GM10266 (cell line): ENCODE measurements around the gene PLIN3.
"Not testable (repeated sequence)": the region's sequence is repeated elsewhere in the genome, so short reads cannot be mapped to it uniquely, and the experiment has no call there.

Experiments used
- DNase-seq: peaks from one replicate; pipeline ENCODE4 v3.0.0; 2012; ENCODE audit errors: extremely low spot score
- TF ChIP-seq, protein P1 (sequence below): IDR thresholded peaks from 2 replicates; pipeline ENCODE4 v1.5.1; 2012; ENCODE audit warnings: mild to moderate bottlenecking, low read depth; ENCODE audit not compliant: control insufficient read depth, insufficient read depth; ENCODE audit errors: missing control alignments

PLIN3 gene

GRCh38 chr19:4871711-4872110, 4.2 kb upstream of the PLIN3 start:
- DNase-seq: no peak
- TF ChIP-seq, protein P1, sequence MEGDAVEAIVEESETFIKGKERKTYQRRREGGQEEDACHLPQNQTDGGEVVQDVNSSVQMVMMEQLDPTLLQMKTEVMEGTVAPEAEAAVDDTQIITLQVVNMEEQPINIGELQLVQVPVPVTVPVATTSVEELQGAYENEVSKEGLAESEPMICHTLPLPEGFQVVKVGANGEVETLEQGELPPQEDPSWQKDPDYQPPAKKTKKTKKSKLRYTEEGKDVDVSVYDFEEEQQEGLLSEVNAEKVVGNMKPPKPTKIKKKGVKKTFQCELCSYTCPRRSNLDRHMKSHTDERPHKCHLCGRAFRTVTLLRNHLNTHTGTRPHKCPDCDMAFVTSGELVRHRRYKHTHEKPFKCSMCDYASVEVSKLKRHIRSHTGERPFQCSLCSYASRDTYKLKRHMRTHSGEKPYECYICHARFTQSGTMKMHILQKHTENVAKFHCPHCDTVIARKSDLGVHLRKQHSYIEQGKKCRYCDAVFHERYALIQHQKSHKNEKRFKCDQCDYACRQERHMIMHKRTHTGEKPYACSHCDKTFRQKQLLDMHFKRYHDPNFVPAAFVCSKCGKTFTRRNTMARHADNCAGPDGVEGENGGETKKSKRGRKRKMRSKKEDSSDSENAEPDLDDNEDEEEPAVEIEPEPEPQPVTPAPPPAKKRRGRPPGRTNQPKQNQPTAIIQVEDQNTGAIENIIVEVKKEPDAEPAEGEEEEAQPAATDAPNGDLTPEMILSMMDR: no peak

DNA sequence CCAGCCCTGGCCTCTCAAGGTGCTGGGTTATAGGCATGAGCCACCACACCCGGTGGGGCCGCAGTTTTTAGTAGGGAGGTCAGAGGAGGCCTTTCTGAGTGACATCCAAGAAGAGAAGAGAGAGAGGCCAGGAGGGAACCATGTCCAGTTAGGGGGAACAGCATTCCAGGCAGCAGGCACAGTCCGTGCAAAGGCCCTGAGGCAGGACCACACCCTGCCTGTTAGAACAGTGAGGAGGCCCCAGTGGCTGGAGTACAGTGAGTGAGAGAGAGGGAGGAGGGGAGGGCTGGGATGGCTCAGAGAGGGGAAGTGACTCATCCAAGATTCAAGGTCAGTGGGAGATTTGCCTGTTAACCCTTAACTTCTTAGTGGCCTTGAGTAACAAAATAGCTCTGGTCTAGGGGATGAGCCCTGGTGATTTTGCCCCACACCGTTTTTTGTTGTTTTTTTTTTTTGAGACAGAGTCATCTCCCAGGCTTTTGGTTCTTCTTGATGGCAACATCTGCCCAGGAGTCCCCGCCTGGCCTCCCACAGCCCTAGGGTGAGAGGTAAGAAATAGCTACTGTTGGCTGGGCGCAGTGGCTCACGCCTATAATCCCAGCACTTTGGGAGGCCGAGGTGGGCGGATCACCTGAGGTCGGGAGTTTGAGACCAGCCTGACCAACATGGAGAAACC, 2.7 kb upstream of the PLIN3 start:
- DNase-seq: no peak
- TF ChIP-seq, protein P1: no peak

GRCh38 chr19:4868286-4868834, 893 bp upstream of the PLIN3 start:
- TF ChIP-seq, protein P1: no peak
- DNase-seq: no peak

DNA sequence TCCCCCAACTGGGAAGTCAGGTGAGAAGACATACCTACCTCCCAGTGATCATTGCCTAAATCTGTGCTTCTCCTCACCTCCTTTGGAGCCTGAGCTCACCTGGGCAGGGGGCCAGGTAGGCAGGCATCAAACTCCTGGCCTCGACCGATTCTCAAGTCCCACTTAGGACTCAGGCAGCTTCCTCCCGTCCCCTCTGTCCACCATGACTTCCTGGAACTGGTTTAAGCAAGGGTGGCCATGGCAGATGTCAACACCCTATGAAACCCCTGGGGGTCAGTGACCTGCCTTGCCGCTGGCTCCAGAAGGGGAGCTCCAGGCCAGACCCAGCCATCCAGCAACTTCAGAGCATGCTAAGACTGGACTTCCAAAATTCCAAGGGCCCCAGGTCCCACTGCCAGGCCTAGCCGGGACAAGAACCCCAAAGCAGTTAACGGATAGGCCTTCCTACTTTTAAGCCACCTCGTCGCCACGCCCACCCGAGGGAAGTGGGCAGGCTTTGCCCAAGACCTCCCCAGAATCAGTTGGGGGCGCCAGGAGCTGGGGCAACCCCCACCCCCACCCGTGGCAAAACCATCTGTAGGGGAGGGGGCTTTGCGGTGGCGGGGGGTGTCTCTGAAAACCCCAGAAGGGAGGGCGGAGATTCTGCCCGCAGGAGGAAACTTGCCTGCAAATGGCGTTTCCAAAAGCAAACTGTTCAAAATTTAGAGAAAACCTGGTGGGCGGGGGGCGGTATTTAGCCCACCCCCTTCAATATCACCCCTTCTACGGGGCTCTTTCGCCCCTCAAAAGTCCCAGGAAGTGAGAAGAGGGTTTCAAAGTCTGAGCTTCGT, 657 bp downstream of the PLIN3 start:
- peak; percentile 50 for DNase-seq
- TF ChIP-seq, protein P1: no peak

DNA sequence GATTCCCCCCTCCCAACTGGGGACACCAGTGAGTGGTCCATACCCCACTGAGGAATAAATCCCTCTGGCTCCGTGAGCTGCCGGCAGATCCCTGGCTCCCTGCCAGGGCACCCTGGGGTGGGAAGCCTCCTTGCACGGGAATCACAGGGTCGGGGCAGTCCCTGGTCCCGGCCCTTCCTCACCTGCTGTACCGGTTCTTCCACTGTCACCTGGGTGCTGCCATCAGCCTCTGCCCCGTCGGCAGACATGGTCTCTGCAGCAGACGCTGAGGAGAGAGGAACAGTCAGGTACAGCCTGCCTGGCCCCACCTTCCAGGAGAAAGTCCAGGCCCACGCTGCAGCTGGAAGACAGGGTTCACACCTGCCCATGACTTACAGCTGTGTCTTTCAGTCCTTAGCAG, 6.3 kb downstream of the PLIN3 start:
- no peak for DNase-seq
- TF ChIP-seq, protein P1: no peak

DNA sequence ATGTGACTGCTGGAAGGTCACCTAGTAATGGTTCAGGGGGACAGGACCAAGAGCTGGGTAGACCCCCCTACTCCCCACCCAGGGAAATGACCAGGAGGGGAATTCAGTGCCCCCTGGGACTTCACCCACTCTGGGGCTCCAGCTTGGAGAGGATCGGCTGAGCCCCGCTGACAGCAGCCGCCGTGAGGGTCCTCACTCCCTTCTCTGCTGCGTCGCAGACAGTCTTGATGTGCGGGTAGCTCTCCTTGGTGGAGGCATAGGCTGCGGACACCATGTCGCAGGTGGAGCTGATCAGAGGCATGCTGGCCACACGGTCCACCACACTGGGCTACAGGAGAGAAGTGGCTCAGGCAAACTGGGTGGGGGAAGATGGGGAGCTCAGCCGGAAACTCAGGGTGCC, 7.8 kb downstream of the PLIN3 start:
- DNase-seq: no peak
- TF ChIP-seq, protein P1: no peak

DNA sequence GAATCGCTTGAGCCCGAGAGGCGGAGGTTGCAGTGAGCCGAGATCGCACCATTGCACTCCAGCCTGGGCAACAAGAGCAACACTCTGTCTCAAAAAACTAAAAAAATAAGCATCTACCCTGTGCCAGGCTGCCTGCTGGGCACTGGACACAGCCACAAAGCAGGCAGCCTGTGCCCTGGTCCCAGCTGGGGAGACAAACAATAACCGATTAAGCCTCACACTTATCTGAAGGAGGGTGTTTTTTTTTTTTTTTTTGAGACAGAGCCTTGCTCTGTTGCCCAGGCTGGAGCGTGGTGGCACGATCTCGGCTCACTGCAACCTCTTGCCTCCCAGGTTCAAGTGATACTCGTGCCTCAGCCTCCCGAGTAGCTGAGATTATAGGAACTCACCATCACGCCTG, 11.0 kb downstream of the PLIN3 start:
- not testable (repeated sequence) for DNase-seq

DNA sequence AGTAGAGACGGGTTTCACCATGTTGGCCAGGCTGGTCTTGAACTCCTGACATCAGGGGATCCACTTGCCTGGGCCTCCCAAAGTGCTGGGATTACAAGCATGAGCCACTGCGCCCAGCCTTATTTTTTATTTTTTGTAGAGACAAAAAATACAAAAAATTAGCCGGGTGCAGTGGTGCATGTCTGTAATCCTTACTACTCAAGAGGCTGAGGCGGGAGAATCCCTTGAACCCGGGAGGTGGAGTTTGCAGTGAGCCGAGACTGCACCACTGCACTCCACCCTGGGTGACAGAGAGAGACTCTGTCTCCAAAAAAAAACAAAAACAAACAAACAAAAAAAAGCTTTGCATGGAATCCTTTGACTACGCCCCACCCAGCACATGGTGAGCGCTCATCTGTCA, 14.0 kb downstream of the PLIN3 start:
- not testable (repeated sequence) for DNase-seq
